Left ventricle myocardium inferior (tissue), 1 donor: ENCODE data around the gene TSSC4. TPM values are rescaled to one million over a fixed set of nuclear protein-coding genes. Genes with fewer than 3 reads are reported as not detected.

ENCODE experiments used
- DNase-seq: peaks from one replicate; pipeline ENCODE4 v3.0.0-alpha.2; 2020
- H3K27ac ChIP-seq: fragments of 200-600 bp; replicated peaks from 2 replicates; pipeline ENCODE4 v1.8.0; 2021
- H3K27me3 ChIP-seq: fragments of 200-600 bp; 2 replicates; pipeline ENCODE4 v1.8.0; 2021; ENCODE audit warnings: low read depth
- H3K36me3 ChIP-seq: fragments of 200-600 bp; 2 replicates; pipeline ENCODE4 v1.8.0; 2021
- H3K4me1 ChIP-seq: fragments of 200-600 bp; 2 replicates; pipeline ENCODE4 v1.8.0; 2021
- H3K4me3 ChIP-seq: fragments of 200-600 bp; 2 replicates; pipeline ENCODE4 v1.8.0; 2021; ENCODE audit warnings: mild to moderate bottlenecking, moderate library complexity
- H3K9me3 ChIP-seq: fragments of 200-600 bp; replicated peaks from 2 replicates; pipeline ENCODE4 v1.8.0; 2021
- intact Hi-C: fragments of 100-400 bp; cut with micrococcal nuclease; formaldehyde crosslinking; loops from one replicate; pipeline ENCODE4 v1.11.0; 2022
- total RNA-seq: library from RNA; stranded (reverse); fragmentation: NEBNext Ultra II Directional; extraction: Animal tissue kit (Norgen Biotek cat#: 25700); gene quantifications from one replicate; pipeline ENCODE4 v1.2.1, GENCODE V29; 2021
- TF ChIP-seq, protein P1 (sequence below): fragments of 200-600 bp; IDR thresholded peaks from 2 replicates; pipeline ENCODE4 v1.8.0; 2021; ENCODE audit warnings: antibody characterized with exemption, mild to moderate bottlenecking, borderline replicate concordance
- donor health status: DM: no; HTN: yes; CAD: no; lungs with severe emphysema.

Gene TSSC4
- total RNA-seq, 1 donor from 2014 or later, result 31.7 TPM

DNA sequence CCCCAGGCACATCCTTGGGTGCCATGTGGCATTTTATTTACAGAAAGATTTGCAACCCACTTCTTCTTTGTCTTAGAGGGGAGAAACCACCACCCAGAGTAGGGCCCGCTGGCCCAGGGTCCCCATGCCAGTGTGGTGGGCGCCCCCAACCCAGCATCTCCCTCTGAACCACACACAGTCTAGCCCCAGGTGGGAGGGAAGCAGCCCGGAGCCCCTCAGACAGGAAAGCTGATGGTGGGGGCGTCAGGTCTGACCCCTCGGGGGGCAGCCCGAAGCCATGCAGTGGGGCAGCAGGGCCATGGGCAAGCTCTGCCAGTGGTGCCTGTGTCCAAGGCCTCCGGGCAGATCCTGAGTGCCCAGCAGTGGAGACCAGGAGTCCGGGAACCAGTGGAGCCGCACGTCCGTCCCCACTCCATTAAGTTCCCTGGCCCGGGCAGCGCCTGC, 32.1 kb downstream of the TSSC4 start:
- peaks cover 14% of the 10 kb centered on the region for H3K27me3 ChIP-seq
- H3K36me3 ChIP-seq, result no peaks in the 10 kb centered on the region
- peak; percentile 6 for DNase-seq
- TF ChIP-seq, protein P1, sequence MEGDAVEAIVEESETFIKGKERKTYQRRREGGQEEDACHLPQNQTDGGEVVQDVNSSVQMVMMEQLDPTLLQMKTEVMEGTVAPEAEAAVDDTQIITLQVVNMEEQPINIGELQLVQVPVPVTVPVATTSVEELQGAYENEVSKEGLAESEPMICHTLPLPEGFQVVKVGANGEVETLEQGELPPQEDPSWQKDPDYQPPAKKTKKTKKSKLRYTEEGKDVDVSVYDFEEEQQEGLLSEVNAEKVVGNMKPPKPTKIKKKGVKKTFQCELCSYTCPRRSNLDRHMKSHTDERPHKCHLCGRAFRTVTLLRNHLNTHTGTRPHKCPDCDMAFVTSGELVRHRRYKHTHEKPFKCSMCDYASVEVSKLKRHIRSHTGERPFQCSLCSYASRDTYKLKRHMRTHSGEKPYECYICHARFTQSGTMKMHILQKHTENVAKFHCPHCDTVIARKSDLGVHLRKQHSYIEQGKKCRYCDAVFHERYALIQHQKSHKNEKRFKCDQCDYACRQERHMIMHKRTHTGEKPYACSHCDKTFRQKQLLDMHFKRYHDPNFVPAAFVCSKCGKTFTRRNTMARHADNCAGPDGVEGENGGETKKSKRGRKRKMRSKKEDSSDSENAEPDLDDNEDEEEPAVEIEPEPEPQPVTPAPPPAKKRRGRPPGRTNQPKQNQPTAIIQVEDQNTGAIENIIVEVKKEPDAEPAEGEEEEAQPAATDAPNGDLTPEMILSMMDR, result no peak
- intact Hi-C loops, result no loop called here
- no peaks in the 10 kb centered on the region for H3K4me1 ChIP-seq
- no peaks in the 10 kb centered on the region for H3K9me3 ChIP-seq
- no peak overlapping the region for H3K27ac ChIP-seq
- no peak overlapping the region for H3K4me3 ChIP-seq

DNA sequence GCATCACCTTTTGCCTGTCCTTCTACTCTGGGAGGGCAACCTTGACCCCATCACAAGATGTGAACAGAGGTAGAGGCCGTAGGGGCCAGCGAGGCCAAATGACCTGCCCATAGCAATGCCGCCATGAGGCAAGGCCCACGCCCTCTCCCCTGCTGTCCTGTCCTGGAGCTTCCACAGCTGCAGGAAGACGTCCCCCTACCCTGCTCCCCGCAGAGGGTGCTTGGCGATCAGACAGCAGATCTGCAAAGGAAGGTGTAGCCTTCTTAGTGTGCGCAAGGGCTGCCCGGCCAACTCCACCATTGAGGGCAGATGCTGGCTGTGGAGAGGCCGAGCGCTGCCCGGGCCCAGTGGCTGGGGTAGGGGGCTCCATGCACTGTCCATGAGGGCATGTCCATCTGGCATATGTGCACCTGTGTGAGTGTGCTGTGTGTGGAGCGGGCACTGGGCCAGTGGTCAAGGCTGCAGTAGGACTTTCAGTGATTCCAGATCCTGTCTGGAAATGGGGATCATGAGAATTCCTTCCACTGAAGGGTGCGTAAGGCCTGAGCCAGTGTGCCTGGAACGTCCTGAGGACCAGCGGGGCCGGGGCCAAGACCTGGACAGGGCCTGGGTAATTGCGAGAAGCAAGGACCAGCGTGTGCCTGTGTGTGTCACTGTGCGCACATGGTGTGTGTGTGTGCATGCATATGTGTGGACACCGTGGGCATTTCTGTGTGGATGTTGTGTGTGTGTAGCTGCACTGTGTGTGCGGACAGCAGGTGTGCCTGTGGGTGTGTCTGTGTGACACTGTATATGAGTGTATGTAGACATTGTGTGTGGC, 32.8 kb downstream of the TSSC4 start:
- Histone ChIP-seq H3K9me3 (no peaks in the 10 kb centered on the region), H3K36me3 (no peaks in the 10 kb centered on the region), H3K4me3 (no peak overlapping the region), H3K27ac (no peak overlapping the region), H3K27me3 (peaks cover 14% of the 10 kb centered on the region), H3K4me1 (no peaks in the 10 kb centered on the region)
- DNase-seq, result peak; percentile 11
- TF ChIP-seq, protein P1, result no peak
- intact Hi-C loops, result no loop called here

DNA sequence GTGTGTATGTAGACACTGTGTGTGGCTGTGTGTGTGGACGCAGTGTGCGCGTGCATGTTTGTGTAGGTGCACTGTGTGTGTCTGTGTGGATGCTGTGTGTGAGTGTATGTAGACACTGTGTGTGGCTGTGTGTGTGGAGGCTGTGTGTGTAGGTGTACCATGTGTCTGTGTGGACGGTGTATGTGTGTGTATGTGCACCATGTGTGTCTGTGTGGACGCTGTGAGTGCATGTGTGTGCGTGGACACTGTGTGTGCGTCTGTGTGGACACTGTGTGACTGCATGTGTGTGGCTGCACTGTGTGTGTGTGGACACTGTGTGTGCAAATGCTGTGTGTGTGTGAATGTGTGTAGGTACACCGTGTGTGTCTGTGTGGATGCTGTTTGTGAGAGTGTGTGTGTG, 33.5 kb downstream of the TSSC4 start:
- H3K4me1 ChIP-seq, result no peaks in the 10 kb centered on the region
- TF ChIP-seq, protein P1, result no peak
- H3K4me3 ChIP-seq, result no peak overlapping the region
- peaks cover 6% of the 10 kb centered on the region for H3K9me3 ChIP-seq
- no peaks in the 10 kb centered on the region for H3K36me3 ChIP-seq
- DNase-seq, result peak; percentile 4
- peaks cover 14% of the 10 kb centered on the region for H3K27me3 ChIP-seq
- no peak overlapping the region for H3K27ac ChIP-seq
- intact Hi-C loops, result no loop called here

DNA sequence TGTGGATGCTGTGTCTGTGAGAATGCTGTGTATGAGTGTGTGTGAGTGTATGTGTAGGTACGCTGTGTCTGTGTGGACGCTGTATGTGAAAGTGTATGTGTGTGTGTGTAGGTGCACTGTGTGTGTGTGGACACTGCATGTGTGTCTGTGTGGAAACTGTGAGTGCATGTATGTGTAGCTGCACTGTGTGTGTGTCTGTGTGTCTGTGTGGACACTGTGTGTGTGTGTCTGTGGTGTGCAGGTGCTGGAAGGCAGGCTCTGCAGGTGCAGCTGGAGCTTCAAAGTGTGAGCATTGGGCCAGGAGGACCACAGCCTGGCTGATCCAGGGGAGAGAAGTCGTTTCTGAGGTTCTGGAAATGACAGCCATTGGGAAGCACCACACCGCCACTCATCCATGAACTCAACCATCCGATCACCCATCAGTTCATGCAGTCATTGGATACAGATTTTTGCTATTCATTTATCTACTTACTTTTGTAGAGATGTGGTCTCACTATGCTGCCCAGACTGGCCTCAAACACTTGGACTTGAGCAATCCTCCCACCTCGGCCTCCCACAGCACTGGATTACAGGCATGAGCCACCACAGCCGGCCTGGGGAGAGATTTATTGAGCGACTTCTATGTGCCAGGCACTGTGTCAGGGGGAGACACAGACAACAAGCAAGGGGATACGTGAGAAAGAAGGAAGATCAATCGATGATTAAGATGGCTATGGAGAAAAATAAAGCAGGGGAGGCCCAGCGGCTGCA, 34.1 kb downstream of the TSSC4 start:
- TF ChIP-seq, protein P1, result no peak
- no peak for DNase-seq

DNA sequence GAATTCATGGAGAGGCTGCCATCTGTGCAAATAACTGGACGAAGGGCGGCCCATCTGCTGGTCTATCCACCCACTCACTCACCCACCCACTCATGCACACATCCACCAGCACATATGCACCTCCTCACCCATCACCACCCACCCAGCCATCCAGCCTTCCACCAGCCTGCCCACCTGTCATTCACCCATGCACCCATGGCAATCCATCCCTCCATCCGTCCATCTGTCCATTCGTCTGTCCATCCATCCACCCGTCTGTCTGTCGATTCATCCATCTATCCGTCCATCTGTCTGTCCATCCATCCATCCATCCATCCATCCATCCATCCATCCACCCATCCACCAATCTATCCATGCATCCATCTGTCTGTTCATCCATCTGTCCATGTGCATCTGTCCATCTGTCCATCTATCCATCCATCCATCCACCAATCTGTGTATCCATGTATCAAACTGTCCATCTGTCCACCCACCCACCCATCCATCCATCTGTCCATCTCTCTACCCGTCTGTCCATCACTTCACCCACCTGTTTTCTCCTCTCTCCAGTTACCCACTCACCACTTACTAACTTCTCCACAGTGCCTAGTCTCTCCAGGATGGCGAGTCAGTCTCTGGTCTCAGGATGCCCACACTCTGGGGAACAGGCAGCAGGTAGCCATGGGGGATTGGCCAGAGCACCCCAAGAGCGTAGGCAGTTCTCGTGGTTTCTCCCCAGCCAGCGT, 34.9 kb downstream of the TSSC4 start:
- TF ChIP-seq, protein P1, result no peak
- DNase-seq, result no peak
- peaks cover 14% of the 10 kb centered on the region for H3K27me3 ChIP-seq
- H3K4me1 ChIP-seq, result no peaks in the 10 kb centered on the region
- H3K4me3 ChIP-seq, result no peak overlapping the region
- H3K9me3 ChIP-seq, result peaks cover 16% of the 10 kb centered on the region
- H3K36me3 ChIP-seq, result no peaks in the 10 kb centered on the region
- H3K27ac ChIP-seq, result no peak overlapping the region
- intact Hi-C loops, result no loop called here

More for the DNA sequence above, 34.1 kb downstream of the TSSC4 start:
- H3K27ac ChIP-seq, result no peak overlapping the region
- peaks cover 11% of the 10 kb centered on the region for H3K9me3 ChIP-seq
- intact Hi-C loops, result no loop called here
- H3K27me3 ChIP-seq, result peaks cover 14% of the 10 kb centered on the region
- no peak overlapping the region for H3K4me3 ChIP-seq
- H3K36me3 ChIP-seq, result no peaks in the 10 kb centered on the region
- no peaks in the 10 kb centered on the region for H3K4me1 ChIP-seq
